SK-N-MC (cell line): Measurements from ENCODE around the gene RFC3.

ENCODE experiments used
- DNase-seq: peaks from one replicate; pipeline ENCODE4 v3.0.0-alpha.2; 2011; ENCODE audit warnings: low read depth, low spot score
- H3K27ac ChIP-seq: fragments of 200-600 bp; sonication (generic); 2 replicates; pipeline ENCODE4 v1.5.1; 2016; ENCODE audit warnings: mixed run types
- H3K36me3 ChIP-seq: fragments of 200-600 bp; sonication (generic); 2 replicates; pipeline ENCODE4 v1.6.1; 2017; ENCODE audit warnings: antibody characterized with exemption, low read length, mixed read lengths; ENCODE audit not compliant: insufficient read depth
- H3K4me3 ChIP-seq: fragments of 200-600 bp; sonication (generic); 2 replicates; pipeline ENCODE4 v1.5.1; 2016
- H3K9ac ChIP-seq: fragments of 200-600 bp; sonication (generic); 2 replicates; pipeline ENCODE4 v1.8.0; 2017; ENCODE audit warnings: mixed run types, mixed read lengths; ENCODE audit not compliant: insufficient read length
- H3K9me3 ChIP-seq: fragments of 200-600 bp; sonication (generic); 2 replicates; pipeline ENCODE4 v1.6.1; 2017; ENCODE audit warnings: low read depth, mild to moderate bottlenecking, antibody characterized with exemption, low read length, moderate library complexity, mixed read lengths
- EZH2 ChIP-seq: fragments of 200-600 bp; sonication (generic); IDR thresholded peaks from one replicate; pipeline ENCODE4 v1.6.1; 2017; ENCODE audit warnings: antibody characterized with exemption
- FOXP2 ChIP-seq: optimal IDR thresholded peaks from 2 replicates; pipeline ENCODE3; 2011; ENCODE audit warnings: mild to moderate bottlenecking, moderate library complexity; ENCODE audit not compliant: insufficient read depth; ENCODE audit errors: extremely low read length, control extremely low read depth
- POLR2AphosphoS5 ChIP-seq: IDR thresholded peaks from 2 replicates; pipeline ENCODE4 v1.6.1; 2012; ENCODE audit warnings: mild to moderate bottlenecking, low read depth, low read length, borderline replicate concordance

The RFC3 gene

GRCh38 chr13:33785384-33785783, 32.6 kb upstream of the RFC3 start:
- H3K9me3 ChIP-seq, result no peaks in the 10 kb centered on the region
- DNase-seq, result no peak
- TF ChIP-seq EZH2 (no peak), FOXP2 (no peak), POLR2AphosphoS5 (no peak)
- H3K9ac ChIP-seq, result no peak overlapping the region
- H3K27ac ChIP-seq, result no peak overlapping the region
- H3K36me3 ChIP-seq, result no peaks in the 10 kb centered on the region
- no peak overlapping the region for H3K4me3 ChIP-seq

GRCh38 chr13:33787051-33787591, 30.8 kb upstream of the RFC3 start:
- no peak overlapping the region for H3K9ac ChIP-seq
- no peak overlapping the region for H3K27ac ChIP-seq
- peak overlapping the region; percentile 48; the same call in 1 of the 2 replicates for H3K4me3 ChIP-seq
- H3K36me3 ChIP-seq, result no peaks in the 10 kb centered on the region
- H3K9me3 ChIP-seq, result no peaks in the 10 kb centered on the region
- TF ChIP-seq FOXP2 (no peak), POLR2AphosphoS5 (no peak), EZH2 (no peak)
- no peak for DNase-seq

GRCh38 chr13:33789066-33789606, 28.8 kb upstream of the RFC3 start:
- no peak for TF ChIP-seq POLR2AphosphoS5
- no peak for DNase-seq
- no peak overlapping the region for H3K27ac ChIP-seq
- H3K4me3 ChIP-seq, result no peak overlapping the region
- H3K9me3 ChIP-seq, result no peaks in the 10 kb centered on the region
- H3K36me3 ChIP-seq, result no peaks in the 10 kb centered on the region
- H3K9ac ChIP-seq, result no peak overlapping the region

- H3K9me3 ChIP-seq, result no peaks in the 10 kb centered on the region
- no peak for TF ChIP-seq FOXP2
- no peak for TF ChIP-seq EZH2
- TF ChIP-seq POLR2AphosphoS5, result no peak
- DNase-seq, result no peak
- no peak overlapping the region for H3K9ac ChIP-seq
- no peak overlapping the region for H3K27ac ChIP-seq
- no peak overlapping the region for H3K4me3 ChIP-seq
- H3K36me3 ChIP-seq, result no peaks in the 10 kb centered on the region
These were observed 28.2 kb upstream of the RFC3 start for GRCh38 chr13:33789739-33790138.

- Histone ChIP-seq H3K27ac (no peak overlapping the region), H3K9ac (no peak overlapping the region)
- DNase-seq, result no peak
These were observed 24.2 kb upstream of the RFC3 start for GRCh38 chr13:33793726-33794125.

GRCh38 chr13:33794576-33794975, 23.4 kb upstream of the RFC3 start:
- H3K4me3 ChIP-seq, result no peak overlapping the region
- H3K9ac ChIP-seq, result no peak overlapping the region
- H3K27ac ChIP-seq, result no peak overlapping the region
- no peaks in the 10 kb centered on the region for H3K36me3 ChIP-seq
- H3K9me3 ChIP-seq, result no peaks in the 10 kb centered on the region
- no peak for DNase-seq
- TF ChIP-seq POLR2AphosphoS5 (no peak), EZH2 (no peak), FOXP2 (no peak)

More at GRCh38 chr13:33793726-33794125, 24.2 kb upstream of the RFC3 start:
- Histone ChIP-seq H3K9me3 (no peaks in the 10 kb centered on the region), H3K4me3 (no peak overlapping the region), H3K36me3 (no peaks in the 10 kb centered on the region)
- no peak for TF ChIP-seq EZH2
- no peak for TF ChIP-seq FOXP2
- TF ChIP-seq POLR2AphosphoS5, result no peak

GRCh38 chr13:33796095-33796494, 21.9 kb upstream of the RFC3 start:
- Histone ChIP-seq H3K36me3 (no peaks in the 10 kb centered on the region), H3K9me3 (no peaks in the 10 kb centered on the region), H3K4me3 (no peak overlapping the region), H3K27ac (no peak overlapping the region), H3K9ac (no peak overlapping the region)
- DNase-seq, result no peak
- TF ChIP-seq POLR2AphosphoS5 (no peak), EZH2 (no peak), FOXP2 (no peak)

- DNase-seq, result no peak
- H3K36me3 ChIP-seq, result no peaks in the 10 kb centered on the region
- H3K4me3 ChIP-seq, result no peak overlapping the region
- TF ChIP-seq FOXP2 (no peak), POLR2AphosphoS5 (no peak), EZH2 (no peak)
- H3K9me3 ChIP-seq, result no peaks in the 10 kb centered on the region
- no peak overlapping the region for H3K27ac ChIP-seq
- H3K9ac ChIP-seq, result no peak overlapping the region
These were observed 20.3 kb upstream of the RFC3 start for GRCh38 chr13:33797622-33798021.

- no peak for DNase-seq
- Histone ChIP-seq H3K36me3 (no peaks in the 10 kb centered on the region), H3K9me3 (no peaks in the 10 kb centered on the region), H3K9ac (no peak overlapping the region), H3K4me3 (no peak overlapping the region), H3K27ac (no peak overlapping the region)
- TF ChIP-seq POLR2AphosphoS5 (no peak), EZH2 (no peak), FOXP2 (no peak)
These were observed 19.9 kb upstream of the RFC3 start for GRCh38 chr13:33798023-33798422.
